Measurements from ENCODE around the gene C14orf119. TPM values are rescaled to one million over a fixed set of nuclear protein-coding genes. Genes with fewer than 3 reads are reported as not detected.

The C14orf119 gene
- total and polyA plus RNA-seq, 9 of the 15 experiments (the other 6 are each of a cell fraction or from before 2014, with no cell fraction given) = 36.7 to 251 (median 51.8) TPM

DNA sequence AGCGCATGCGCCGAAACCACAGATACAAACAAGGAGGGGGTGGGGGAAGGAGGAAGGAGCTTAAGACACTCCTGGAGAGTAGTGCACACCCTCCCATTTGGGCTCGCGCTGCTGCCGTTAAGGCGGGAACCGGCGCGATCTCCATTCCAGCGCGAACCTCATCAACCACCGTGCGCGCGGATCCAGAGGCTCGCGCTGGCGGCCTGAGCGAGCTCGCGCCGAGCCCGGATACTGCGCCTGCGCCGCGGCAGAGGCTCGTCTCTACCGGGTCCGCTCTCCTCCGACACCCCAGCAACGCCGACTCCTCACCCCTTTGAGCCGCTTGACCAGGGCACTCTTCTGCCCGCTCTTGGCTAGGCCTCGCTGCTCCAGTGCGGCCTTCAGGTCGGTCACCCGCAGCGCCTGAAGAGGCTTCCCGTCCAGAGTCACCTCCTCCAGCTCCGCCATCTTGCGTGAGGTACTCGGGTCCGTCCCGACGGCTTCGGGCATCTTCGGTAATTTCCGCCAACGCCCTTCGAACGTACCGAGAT lies 574 bp upstream of the C14orf119 start, which contains the start of gene ACIN1 (continued):
- TF ChIP-seq ZNF766 (CRISPR knock-in tag; conservative IDR thresholded peaks at IDR 0.05) (no peak), ZNF57 (CRISPR knock-in tag; IDR thresholded peaks at IDR 0.05) (peak; percentile 68; the same call in 1 of the 2 replicates), SRF (CRISPR knock-in tag; IDR thresholded peaks at IDR 0.05) (no peak), RBM22 (IDR thresholded peaks at IDR 0.05; ENCODE audit: low read depth, low read length, poor library complexity, severe bottlenecking) (no peak), PRPF4 (IDR thresholded peaks at IDR 0.05; ENCODE audit: insufficient read depth, low read depth, low read length, poor library complexity, severe bottlenecking) (no peak), DEAF1 (CRISPR knock-in tag; IDR thresholded peaks at IDR 0.05) (peak; percentile 100; the same call in 1 of the 2 replicates), TEAD1 (CRISPR knock-in tag; IDR thresholded peaks at IDR 0.05) (peak in 1 of 2 experiments; percentile 80; a peak in 1 of 4 replicates), TARDBP (IDR thresholded peaks at IDR 0.05) (peak; percentile 66; the same call in 1 of the 2 replicates), ZNF232 (CRISPR knock-in tag; IDR thresholded peaks at IDR 0.05) (0 out of 2 replicates have a peak, but pooled peaks have one; percentile 27), SMARCE1 (IDR thresholded peaks at IDR 0.05) (peak; percentile 24; the same call in 1 of the 2 replicates), ERF (CRISPR knock-in tag; IDR thresholded peaks at IDR 0.05) (0 out of 2 replicates have a peak, but pooled peaks have one; percentile 85), NFRKB (IDR thresholded peaks at IDR 0.05; ENCODE audit: low read depth) (peak; percentile 70)
- TF ChIP-seq, protein P1, sequence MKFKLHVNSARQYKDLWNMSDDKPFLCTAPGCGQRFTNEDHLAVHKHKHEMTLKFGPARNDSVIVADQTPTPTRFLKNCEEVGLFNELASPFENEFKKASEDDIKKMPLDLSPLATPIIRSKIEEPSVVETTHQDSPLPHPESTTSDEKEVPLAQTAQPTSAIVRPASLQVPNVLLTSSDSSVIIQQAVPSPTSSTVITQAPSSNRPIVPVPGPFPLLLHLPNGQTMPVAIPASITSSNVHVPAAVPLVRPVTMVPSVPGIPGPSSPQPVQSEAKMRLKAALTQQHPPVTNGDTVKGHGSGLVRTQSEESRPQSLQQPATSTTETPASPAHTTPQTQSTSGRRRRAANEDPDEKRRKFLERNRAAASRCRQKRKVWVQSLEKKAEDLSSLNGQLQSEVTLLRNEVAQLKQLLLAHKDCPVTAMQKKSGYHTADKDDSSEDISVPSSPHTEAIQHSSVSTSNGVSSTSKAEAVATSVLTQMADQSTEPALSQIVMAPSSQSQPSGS (CRISPR knock-in tag; IDR thresholded peaks at IDR 0.05) = no peak
- TF ChIP-seq, protein P2, sequence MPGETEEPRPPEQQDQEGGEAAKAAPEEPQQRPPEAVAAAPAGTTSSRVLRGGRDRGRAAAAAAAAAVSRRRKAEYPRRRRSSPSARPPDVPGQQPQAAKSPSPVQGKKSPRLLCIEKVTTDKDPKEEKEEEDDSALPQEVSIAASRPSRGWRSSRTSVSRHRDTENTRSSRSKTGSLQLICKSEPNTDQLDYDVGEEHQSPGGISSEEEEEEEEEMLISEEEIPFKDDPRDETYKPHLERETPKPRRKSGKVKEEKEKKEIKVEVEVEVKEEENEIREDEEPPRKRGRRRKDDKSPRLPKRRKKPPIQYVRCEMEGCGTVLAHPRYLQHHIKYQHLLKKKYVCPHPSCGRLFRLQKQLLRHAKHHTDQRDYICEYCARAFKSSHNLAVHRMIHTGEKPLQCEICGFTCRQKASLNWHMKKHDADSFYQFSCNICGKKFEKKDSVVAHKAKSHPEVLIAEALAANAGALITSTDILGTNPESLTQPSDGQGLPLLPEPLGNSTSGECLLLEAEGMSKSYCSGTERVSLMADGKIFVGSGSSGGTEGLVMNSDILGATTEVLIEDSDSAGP (CRISPR knock-in tag; IDR thresholded peaks at IDR 0.05) = peak; percentile 23; the same call in 1 of the 2 replicates

Data from K562 (cell line).